Brain microvascular endothelial cell (primary cell): ENCODE results near the gene COPS9.

Source experiments
- DNase-seq: peaks from one replicate; pipeline ENCODE4 v3.0.0-alpha.2; 2020
- H3K27ac ChIP-seq: fragments of 250-450 bp; sonication (Bioruptor Pico); 2 replicates; pipeline ENCODE4 v1.5.1; 2020; ENCODE audit warnings: mild to moderate bottlenecking, moderate library complexity
- H3K27me3 ChIP-seq: fragments of 250-450 bp; sonication (Bioruptor Pico); replicated peaks from 2 replicates; pipeline ENCODE4 v1.5.1; 2020; ENCODE audit warnings: mild to moderate bottlenecking
- H3K36me3 ChIP-seq: fragments of 250-450 bp; sonication (Bioruptor Pico); replicated peaks from 2 replicates; pipeline ENCODE4 v1.5.1; 2020; ENCODE audit warnings: mild to moderate bottlenecking
- H3K4me3 ChIP-seq: 2 replicates; pipeline ENCODE4 v1.5.1; 2011; ENCODE audit warnings: low read depth, mild to moderate bottlenecking, control low read depth, low read length, moderate library complexity
- in situ Hi-C: cut with HindIII; loops from 2 replicates; pipeline ENCODE4 v1.10.0; 2017; ENCODE audit warnings: low sequenced_read_pairs, low pct_ligation_motif_present
- TF ChIP-seq, protein P1 (sequence below): IDR thresholded peaks from 2 replicates; pipeline ENCODE4 v1.5.1; 2011; ENCODE audit warnings: low read depth, mild to moderate bottlenecking, moderate library complexity, low read length, control low read depth, inconsistent platforms; ENCODE audit errors: missing control alignments

COPS9 gene

DNA sequence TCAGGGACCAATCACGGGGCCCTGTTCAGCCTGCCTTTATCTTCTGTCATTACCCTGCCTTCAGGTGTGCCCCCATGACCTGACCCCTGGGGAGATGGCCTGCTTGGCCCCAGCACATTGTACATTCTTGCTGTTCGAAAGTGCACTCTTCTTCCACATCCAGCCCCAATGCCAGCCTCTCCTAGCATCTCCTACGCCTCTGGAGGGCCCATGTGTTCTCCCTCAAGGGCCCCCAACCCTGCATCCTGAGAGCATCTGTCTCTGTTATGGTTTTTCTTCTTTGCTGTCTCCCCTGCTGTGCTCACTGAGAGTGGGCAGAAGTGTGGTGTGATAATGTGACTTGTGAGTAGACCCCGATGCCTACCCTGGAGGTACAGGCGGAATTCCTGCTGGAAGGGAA lies 45.9 kb upstream of the COPS9 start:
- no peak overlapping the region for H3K27ac ChIP-seq
- no peak for DNase-seq
- H3K36me3 ChIP-seq, result no peaks in the 10 kb centered on the region
- no peaks in the 10 kb centered on the region for H3K27me3 ChIP-seq
- TF ChIP-seq, protein P1, sequence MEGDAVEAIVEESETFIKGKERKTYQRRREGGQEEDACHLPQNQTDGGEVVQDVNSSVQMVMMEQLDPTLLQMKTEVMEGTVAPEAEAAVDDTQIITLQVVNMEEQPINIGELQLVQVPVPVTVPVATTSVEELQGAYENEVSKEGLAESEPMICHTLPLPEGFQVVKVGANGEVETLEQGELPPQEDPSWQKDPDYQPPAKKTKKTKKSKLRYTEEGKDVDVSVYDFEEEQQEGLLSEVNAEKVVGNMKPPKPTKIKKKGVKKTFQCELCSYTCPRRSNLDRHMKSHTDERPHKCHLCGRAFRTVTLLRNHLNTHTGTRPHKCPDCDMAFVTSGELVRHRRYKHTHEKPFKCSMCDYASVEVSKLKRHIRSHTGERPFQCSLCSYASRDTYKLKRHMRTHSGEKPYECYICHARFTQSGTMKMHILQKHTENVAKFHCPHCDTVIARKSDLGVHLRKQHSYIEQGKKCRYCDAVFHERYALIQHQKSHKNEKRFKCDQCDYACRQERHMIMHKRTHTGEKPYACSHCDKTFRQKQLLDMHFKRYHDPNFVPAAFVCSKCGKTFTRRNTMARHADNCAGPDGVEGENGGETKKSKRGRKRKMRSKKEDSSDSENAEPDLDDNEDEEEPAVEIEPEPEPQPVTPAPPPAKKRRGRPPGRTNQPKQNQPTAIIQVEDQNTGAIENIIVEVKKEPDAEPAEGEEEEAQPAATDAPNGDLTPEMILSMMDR, result no peak
- in situ Hi-C loops, result no loop called here
- no peak overlapping the region for H3K4me3 ChIP-seq

DNA sequence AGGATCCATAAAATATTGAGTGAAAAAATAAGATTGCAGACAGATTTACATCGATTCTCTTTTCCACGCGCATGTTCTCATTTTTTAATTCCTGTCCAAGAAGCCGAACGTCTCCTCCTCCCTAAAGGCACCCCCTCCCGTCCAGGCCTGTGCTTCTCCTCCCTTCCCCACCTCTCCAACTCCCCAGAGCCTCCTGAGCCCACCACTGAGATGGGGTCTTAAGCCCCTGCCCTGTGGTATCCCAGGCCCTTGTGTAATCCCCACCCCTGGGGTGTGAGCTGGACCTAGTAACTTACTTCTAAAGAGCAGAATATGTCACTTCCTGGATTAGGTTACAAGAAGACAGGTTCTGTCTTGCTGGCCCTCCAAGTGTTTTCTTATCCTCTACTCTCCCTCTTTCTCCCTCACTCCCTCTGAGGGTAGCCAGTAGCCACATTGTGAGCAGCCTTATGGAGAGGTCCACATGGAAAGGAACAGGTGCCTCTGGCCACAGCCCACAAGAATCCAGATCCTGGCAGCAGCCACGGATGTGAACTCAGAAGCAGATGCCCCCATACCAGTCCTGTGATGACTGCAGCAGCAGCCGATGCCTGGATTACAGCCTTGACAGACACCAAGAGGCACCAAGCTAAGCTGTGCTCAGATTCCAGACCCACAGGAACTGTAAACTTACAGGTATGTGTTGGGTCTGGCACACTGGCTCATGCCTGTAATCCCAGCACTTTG lies 44.0 kb upstream of the COPS9 start:
- DNase-seq, result no peak
- in situ Hi-C loops, result no loop called here
- no peak overlapping the region for H3K27ac ChIP-seq
- TF ChIP-seq, protein P1, result no peak
- H3K4me3 ChIP-seq, result no peak overlapping the region
- no peaks in the 10 kb centered on the region for H3K36me3 ChIP-seq
- H3K27me3 ChIP-seq, result no peaks in the 10 kb centered on the region

DNA sequence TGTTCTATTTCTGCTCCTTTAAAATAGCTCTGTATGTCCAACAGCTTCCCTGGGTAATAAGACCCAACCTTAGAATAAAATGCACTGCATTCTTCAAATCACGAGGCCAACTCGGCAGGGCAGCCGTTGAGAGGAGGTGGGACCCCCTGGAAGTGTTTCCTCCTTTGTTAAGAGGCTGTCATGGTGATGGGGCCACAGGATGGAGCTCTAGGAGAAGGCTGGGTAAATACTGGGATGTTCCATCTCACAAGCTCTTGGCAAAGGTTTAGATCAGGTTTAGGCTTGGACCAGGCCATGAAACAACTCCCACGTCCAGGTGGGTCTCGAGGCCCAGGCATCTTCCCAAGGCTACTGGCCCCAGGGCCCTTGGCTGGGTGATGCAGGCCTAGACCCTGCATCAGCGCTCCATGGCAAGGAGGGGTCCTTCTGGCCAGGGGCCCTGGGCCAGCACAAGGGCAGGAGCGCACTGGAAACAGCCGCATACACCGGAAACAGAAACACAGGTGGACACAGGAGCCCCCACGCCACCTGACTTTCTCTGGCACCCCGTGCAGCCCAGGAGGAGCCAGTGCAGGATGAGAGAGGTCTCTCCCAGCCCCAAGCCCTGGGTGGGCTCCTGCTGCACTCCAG lies 43.2 kb upstream of the COPS9 start:
- H3K27ac ChIP-seq, result no peak overlapping the region
- TF ChIP-seq, protein P1, result no peak
- H3K4me3 ChIP-seq, result no peak overlapping the region
- in situ Hi-C loops, result no loop called here
- no peaks in the 10 kb centered on the region for H3K27me3 ChIP-seq
- DNase-seq, result no peak
- no peaks in the 10 kb centered on the region for H3K36me3 ChIP-seq

DNA sequence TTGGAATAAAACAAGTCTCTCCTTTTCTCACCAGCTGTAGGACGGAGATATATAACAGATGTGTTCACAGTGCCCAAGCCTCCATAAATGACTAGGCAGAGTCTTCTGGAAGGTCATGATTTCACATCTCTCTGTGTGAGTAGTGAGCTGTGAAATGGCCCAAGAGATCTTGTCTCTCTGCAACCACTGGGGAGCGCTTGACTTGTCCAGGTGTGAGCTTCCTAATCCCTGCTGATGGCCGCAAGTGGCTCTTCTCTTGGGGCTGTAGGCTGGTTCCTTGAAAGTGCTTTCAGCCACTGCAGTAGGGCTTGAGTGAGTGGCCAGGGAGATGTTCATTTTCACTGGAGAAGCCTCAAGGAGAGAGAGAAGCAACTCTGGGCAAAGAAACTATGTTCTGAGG lies 42.5 kb upstream of the COPS9 start:
- in situ Hi-C loops, result no loop called here
- Histone ChIP-seq H3K4me3 (no peak overlapping the region), H3K27ac (no peak overlapping the region), H3K27me3 (no peaks in the 10 kb centered on the region), H3K36me3 (no peaks in the 10 kb centered on the region)
- TF ChIP-seq, protein P1, result no peak
- no peak for DNase-seq

DNA sequence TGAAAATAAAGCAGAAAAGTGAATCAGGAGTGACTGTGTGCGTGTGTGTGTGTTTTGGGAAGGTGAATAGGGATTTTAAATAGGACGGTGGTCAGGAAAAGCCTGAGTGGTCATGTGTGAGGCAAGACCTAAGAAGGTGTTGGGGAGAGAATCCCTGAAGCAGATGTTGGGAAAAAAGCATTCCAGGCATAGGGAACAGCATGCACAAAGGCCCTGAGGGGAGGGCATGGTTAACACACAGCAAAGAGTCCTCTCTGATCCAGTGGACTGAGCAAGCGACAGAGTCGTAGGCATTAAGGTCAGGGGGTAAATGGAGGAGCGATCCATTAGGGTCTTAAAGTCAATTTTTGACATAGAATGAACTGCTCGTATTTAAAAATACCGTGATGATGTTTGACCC lies 38.4 kb upstream of the COPS9 start:
- in situ Hi-C loops, result no loop called here
- no peak overlapping the region for H3K4me3 ChIP-seq
- no peak for DNase-seq
- no peak overlapping the region for H3K27ac ChIP-seq
- no peaks in the 10 kb centered on the region for H3K27me3 ChIP-seq
- no peaks in the 10 kb centered on the region for H3K36me3 ChIP-seq
- TF ChIP-seq, protein P1, result no peak
